Measurements from ENCODE around the gene SUGP2. TPM values are rescaled to one million over a fixed set of nuclear protein-coding genes. Genes with fewer than 3 reads are reported as not detected.

The SUGP2 gene
- total and polyA plus RNA-seq, 2 experiments from 2014 or later: 102 to 109 TPM

DNA sequence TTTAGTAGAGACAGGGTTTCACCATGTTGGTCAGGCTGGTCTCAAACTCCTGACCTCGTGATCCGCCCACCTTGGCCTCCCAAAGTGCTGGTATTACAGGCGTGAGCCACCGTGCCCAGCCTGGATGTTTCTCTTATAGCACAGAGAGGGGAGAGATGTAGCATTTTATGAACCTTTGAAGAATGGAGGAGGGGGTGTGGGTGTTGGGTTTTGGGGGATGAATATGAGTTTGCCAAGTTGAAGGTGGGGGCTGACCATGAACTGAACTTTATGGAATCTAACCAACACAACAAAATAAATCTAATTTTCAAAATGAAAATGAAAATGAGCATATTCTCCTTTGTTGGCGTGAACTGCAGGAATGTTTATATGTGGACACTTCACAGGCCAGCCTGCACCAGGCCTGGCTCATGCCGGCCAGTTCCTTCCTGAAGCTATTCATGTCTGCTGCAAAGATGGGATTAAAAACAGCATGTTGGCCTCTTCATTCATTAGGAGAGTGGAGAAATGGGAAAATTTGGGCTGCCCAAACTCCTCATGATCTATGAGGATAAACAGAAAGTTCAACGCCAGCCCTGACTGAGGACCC, 52.8 kb downstream of the SUGP2 start:
- TF ChIP-seq NANOG (IDR thresholded peaks at IDR 0.05; ENCODE audit: borderline replicate concordance) (no peak), ZNF331 (CRISPR knock-in tag; IDR thresholded peaks at IDR 0.05; ENCODE audit: low read depth) (no peak), CREB1 (CRISPR knock-in tag; IDR thresholded peaks at IDR 0.05; ENCODE audit: low read depth) (no peak), EZH2 (IDR thresholded peaks at IDR 0.05; ENCODE audit: low read depth, unreplicated experiment) (no peak), STAT1 (IDR thresholded peaks at IDR 0.05; ENCODE audit: unreplicated experiment) (no peak), POLR2AphosphoS5 (IDR thresholded peaks at IDR 0.05; ENCODE audit: low read depth) (no peak)
- TF ChIP-seq, protein P1, sequence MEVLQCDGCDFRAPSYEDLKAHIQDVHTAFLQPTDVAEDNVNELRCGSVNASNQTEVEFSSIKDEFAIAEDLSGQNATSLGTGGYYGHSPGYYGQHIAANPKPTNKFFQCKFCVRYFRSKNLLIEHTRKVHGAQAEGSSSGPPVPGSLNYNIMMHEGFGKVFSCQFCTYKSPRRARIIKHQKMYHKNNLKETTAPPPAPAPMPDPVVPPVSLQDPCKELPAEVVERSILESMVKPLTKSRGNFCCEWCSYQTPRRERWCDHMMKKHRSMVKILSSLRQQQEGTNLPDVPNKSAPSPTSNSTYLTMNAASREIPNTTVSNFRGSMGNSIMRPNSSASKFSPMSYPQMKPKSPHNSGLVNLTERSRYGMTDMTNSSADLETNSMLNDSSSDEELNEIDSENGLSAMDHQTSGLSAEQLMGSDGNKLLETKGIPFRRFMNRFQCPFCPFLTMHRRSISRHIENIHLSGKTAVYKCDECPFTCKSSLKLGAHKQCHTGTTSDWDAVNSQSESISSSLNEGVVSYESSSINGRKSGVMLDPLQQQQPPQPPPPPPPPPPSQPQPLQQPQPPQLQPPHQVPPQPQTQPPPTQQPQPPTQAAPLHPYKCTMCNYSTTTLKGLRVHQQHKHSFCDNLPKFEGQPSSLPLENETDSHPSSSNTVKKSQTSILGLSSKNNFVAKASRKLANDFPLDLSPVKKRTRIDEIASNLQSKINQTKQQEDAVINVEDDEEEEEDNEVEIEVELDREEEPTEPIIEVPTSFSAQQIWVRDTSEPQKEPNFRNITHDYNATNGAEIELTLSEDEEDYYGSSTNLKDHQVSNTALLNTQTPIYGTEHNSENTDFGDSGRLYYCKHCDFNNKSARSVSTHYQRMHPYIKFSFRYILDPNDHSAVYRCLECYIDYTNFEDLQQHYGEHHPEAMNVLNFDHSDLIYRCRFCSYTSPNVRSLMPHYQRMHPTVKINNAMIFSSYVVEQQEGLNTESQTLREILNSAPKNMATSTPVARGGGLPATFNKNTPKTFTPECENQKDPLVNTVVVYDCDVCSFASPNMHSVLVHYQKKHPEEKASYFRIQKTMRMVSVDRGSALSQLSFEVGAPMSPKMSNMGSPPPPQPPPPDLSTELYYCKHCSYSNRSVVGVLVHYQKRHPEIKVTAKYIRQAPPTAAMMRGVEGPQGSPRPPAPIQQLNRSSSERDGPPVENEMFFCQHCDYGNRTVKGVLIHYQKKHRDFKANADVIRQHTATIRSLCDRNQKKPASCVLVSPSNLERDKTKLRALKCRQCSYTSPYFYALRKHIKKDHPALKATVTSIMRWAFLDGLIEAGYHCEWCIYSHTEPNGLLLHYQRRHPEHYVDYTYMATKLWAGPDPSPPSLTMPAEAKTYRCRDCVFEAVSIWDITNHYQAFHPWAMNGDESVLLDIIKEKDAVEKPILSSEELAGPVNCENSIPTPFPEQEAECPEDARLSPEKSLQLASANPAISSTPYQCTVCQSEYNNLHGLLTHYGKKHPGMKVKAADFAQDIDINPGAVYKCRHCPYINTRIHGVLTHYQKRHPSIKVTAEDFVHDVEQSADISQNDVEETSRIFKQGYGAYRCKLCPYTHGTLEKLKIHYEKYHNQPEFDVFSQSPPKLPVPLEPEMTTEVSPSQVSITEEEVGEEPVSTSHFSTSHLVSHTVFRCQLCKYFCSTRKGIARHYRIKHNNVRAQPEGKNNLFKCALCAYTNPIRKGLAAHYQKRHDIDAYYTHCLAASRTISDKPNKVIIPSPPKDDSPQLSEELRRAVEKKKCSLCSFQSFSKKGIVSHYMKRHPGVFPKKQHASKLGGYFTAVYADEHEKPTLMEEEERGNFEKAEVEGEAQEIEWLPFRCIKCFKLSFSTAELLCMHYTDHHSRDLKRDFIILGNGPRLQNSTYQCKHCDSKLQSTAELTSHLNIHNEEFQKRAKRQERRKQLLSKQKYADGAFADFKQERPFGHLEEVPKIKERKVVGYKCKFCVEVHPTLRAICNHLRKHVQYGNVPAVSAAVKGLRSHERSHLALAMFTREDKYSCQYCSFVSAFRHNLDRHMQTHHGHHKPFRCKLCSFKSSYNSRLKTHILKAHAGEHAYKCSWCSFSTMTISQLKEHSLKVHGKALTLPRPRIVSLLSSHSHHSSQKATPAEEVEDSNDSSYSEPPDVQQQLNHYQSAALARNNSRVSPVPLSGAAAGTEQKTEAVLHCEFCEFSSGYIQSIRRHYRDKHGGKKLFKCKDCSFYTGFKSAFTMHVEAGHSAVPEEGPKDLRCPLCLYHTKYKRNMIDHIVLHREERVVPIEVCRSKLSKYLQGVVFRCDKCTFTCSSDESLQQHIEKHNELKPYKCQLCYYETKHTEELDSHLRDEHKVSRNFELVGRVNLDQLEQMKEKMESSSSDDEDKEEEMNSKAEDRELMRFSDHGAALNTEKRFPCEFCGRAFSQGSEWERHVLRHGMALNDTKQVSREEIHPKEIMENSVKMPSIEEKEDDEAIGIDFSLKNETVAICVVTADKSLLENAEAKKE (CRISPR knock-in tag; IDR thresholded peaks at IDR 0.05): no peak
- TF ChIP-seq, protein P2, sequence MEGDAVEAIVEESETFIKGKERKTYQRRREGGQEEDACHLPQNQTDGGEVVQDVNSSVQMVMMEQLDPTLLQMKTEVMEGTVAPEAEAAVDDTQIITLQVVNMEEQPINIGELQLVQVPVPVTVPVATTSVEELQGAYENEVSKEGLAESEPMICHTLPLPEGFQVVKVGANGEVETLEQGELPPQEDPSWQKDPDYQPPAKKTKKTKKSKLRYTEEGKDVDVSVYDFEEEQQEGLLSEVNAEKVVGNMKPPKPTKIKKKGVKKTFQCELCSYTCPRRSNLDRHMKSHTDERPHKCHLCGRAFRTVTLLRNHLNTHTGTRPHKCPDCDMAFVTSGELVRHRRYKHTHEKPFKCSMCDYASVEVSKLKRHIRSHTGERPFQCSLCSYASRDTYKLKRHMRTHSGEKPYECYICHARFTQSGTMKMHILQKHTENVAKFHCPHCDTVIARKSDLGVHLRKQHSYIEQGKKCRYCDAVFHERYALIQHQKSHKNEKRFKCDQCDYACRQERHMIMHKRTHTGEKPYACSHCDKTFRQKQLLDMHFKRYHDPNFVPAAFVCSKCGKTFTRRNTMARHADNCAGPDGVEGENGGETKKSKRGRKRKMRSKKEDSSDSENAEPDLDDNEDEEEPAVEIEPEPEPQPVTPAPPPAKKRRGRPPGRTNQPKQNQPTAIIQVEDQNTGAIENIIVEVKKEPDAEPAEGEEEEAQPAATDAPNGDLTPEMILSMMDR (conservative IDR thresholded peaks at IDR 0.05; ENCODE audit: low read depth in 2 of 2): no peak
- TF ChIP-seq, protein P3, sequence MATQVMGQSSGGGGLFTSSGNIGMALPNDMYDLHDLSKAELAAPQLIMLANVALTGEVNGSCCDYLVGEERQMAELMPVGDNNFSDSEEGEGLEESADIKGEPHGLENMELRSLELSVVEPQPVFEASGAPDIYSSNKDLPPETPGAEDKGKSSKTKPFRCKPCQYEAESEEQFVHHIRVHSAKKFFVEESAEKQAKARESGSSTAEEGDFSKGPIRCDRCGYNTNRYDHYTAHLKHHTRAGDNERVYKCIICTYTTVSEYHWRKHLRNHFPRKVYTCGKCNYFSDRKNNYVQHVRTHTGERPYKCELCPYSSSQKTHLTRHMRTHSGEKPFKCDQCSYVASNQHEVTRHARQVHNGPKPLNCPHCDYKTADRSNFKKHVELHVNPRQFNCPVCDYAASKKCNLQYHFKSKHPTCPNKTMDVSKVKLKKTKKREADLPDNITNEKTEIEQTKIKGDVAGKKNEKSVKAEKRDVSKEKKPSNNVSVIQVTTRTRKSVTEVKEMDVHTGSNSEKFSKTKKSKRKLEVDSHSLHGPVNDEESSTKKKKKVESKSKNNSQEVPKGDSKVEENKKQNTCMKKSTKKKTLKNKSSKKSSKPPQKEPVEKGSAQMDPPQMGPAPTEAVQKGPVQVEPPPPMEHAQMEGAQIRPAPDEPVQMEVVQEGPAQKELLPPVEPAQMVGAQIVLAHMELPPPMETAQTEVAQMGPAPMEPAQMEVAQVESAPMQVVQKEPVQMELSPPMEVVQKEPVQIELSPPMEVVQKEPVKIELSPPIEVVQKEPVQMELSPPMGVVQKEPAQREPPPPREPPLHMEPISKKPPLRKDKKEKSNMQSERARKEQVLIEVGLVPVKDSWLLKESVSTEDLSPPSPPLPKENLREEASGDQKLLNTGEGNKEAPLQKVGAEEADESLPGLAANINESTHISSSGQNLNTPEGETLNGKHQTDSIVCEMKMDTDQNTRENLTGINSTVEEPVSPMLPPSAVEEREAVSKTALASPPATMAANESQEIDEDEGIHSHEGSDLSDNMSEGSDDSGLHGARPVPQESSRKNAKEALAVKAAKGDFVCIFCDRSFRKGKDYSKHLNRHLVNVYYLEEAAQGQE (IDR thresholded peaks at IDR 0.05; ENCODE audit: unreplicated experiment): no peak
- Histone ChIP-seq H3K9me2 (ENCODE audit: insufficient read depth) (no peaks in the 10 kb centered on the region), H2AFZ (no peak overlapping the region), H3K4me3 (no peak overlapping the region), H3K27me3 (ENCODE audit: insufficient read depth) (no peaks in the 10 kb centered on the region), H3K79me2 (replicated peaks; ENCODE audit: insufficient read depth) (no peaks in the 10 kb centered on the region), H3K36me3 (ENCODE audit: insufficient read depth) (no peaks in the 10 kb centered on the region), H4K20me1 (replicated peaks; ENCODE audit: insufficient read depth) (no peaks in the 10 kb centered on the region), H3F3A (replicated peaks; ENCODE audit: low read depth) (no peaks in the 10 kb centered on the region), H3K27ac (ENCODE audit: low read depth) (no peak overlapping the region), H3K4me1 (ENCODE audit: insufficient read depth) (no peaks in the 10 kb centered on the region; the same call in 1 of the 2 replicates), H3K4me2 (no peak overlapping the region)
- Mint-ChIP-seq H3K36me3 (ENCODE audit: low read depth) (no peaks in the 10 kb centered on the region), H3K9me3 (no peaks in the 10 kb centered on the region), H3K4me1 (no peaks in the 10 kb centered on the region), H3K27me3 (ENCODE audit: insufficient read depth, low read depth, poor library complexity) (peaks cover 14% of the 10 kb centered on the region), H3K27ac (no peak overlapping the region), H3K4me3 (no peak overlapping the region)
- ATAC-seq: no peak
- no peak for DNase-seq (ENCODE audit: low spot score)

Measured in GM23338 (cell line).